ENCODE results near the gene FMN1.

The FMN1 gene

DNA sequence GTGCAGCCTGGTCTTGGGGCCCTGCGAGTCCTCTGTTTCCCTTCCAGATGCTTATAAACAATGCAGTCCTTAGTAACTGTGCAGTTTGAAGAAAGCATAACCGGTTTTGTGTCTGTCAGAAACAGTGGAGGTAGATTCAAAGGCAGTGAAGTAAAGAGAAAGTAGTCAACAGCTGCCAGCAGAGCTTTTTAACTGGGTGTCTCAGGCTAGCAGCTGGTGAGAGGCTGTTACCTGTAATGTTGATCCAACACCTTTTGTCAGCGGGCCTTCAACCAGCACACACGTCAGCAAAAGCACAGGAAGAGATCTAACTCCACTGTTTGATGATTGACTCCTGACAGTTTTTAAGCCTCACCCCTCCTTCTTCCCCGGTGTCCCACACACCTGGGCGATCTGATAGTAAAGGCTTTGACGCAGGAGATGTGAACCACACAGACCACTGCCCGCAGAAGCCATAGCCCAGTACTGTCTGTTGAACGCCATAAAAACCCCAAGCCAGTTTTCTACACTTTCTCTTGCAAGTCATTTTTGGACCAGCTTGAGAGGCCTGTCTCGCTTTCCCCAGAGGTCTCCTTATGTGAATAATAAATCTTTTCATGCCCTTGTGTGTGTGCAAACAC, 178.0 kb downstream of the FMN1 start:
- no peak for TF ChIP-seq GATA2 (IDR thresholded peaks at IDR 0.05; ENCODE audit: low read depth, low read length)
- TF ChIP-seq GATA3 (IDR thresholded peaks at IDR 0.05; ENCODE audit: low read depth, low read length), result no peak

DNA sequence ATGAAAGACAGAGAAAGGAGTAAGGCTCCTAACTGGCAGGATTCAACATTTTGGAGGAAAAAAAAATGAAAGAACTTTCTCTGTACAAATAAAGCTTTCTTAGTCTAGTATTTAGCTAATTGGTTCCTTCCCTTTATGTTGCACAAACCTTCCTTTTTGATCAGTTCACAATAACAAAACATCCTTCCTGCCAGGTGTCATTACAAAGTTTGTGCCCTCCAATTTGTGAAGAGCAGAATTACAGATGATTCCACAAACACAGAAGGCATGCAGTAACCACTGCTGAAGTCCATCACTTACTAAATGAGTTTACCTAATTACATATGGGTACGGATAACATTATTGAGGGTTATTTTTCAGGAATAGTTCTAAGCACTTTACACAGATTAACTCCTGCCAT, 179.9 kb downstream of the FMN1 start:
- TF ChIP-seq GATA3 (IDR thresholded peaks at IDR 0.05; ENCODE audit: low read depth, low read length) (no peak), GATA2 (IDR thresholded peaks at IDR 0.05; ENCODE audit: low read depth, low read length) (no peak)

DNA sequence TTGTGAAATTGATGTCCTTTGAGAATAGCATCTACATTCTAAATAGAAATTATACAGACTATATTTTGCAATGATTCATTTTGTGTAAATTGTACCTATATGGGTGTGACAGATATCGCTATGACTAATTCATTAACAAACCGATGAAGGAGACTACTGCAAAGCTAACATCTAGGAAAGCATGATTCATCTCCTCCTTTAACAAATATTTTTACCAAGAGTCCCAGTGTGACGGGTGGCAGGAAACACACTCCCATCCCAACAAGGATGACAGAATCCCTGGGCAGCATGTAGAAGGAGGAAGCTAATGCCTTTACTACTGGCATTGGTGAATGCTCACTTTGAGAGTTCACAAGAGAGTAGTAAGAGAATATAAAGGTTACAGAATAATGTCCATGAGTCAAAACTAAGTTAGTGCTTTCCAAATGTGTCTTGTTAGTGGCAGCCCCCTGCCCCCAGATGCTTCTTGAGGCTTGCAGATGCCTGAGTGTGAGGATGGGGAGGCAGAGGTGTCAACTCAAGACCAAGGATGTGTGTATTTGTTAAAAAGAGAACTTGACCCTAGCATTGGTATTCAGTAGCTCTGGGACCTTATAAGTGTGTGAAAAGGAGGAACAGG, 180.6 kb downstream of the FMN1 start:
- TF ChIP-seq GATA2 (IDR thresholded peaks at IDR 0.05; ENCODE audit: low read depth, low read length) (no peak), GATA3 (IDR thresholded peaks at IDR 0.05; ENCODE audit: low read depth, low read length) (no peak)

- no peak for TF ChIP-seq GATA2 (IDR thresholded peaks at IDR 0.05; ENCODE audit: low read depth, low read length)
- TF ChIP-seq GATA3 (IDR thresholded peaks at IDR 0.05; ENCODE audit: low read depth, low read length), result no peak
Observed at GRCh38 chr15:33011976-33012375, 182.5 kb downstream of the FMN1 start.

GRCh38 chr15:33009603-33010002, 184.9 kb downstream of the FMN1 start:
- TF ChIP-seq GATA3 (IDR thresholded peaks at IDR 0.05; ENCODE audit: low read depth, low read length) (no peak), GATA2 (IDR thresholded peaks at IDR 0.05; ENCODE audit: low read depth, low read length) (no peak)

GRCh38 chr15:33009026-33009425, 185.5 kb downstream of the FMN1 start:
- TF ChIP-seq GATA3 (IDR thresholded peaks at IDR 0.05; ENCODE audit: low read depth, low read length) (no peak), GATA2 (IDR thresholded peaks at IDR 0.05; ENCODE audit: low read depth, low read length) (no peak)

DNA sequence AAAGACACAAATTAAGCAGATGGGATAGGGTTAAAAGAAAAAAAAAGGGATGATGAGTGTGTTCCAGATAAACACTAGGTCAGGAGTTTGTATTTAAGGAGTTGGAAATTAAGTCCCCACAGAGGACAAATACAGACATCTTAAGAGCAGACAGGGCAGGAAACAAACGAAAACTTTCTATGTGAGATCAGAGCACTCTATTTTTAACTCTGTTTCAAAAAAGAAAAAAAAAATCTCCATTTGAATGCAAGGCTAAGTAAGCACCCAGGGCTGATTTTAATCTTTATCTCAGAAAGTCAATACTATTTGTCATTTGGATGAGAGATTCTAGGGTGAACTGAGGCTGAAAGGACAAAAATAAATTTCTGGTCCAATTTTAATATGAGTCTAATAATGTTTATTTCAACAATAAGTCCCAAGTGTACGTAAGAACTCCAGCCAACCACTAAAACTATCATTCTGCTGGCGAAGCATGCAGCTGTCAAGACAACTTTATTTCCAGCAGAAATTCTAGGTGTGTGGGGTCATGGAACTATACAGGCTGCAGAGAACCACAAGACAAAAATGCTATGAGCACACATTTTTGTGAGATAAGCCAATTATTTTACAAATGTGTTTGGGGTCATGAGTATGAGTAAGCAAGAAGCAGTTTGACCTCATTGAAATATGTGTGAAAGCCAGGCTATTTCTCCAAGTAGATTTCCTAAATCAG, 186.1 kb downstream of the FMN1 start:
- TF ChIP-seq GATA2 (IDR thresholded peaks at IDR 0.05; ENCODE audit: low read depth, low read length), result no peak
- no peak for TF ChIP-seq GATA3 (IDR thresholded peaks at IDR 0.05; ENCODE audit: low read depth, low read length)

DNA sequence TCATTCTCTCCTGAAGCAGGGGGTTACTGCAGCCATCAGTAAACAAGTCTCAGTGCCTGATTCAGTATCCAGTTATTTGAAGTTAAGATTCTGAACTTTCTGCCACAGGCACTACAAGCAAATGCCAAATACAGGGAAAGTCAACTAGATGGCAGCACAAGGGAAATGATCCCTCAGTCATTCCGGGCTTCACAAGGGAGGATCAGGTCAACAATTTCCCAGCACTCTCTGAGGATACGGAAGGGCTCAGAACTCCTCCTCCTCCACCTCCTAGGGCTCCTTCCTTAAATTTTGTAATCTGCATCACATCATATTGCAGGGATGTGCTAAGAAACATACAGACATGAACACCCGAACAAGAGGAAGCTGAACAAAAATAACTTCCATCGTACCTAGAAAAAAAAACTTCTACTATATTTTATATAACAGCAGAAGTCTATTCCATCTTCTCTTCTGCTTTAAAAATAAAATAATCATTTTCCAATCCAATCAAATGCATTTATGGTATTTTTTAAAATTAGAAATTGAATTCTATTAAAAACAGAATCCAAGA, 187.1 kb downstream of the FMN1 start:
- TF ChIP-seq GATA2 (IDR thresholded peaks at IDR 0.05; ENCODE audit: low read depth, low read length), result no peak
- TF ChIP-seq GATA3 (IDR thresholded peaks at IDR 0.05; ENCODE audit: low read depth, low read length), result no peak

DNA sequence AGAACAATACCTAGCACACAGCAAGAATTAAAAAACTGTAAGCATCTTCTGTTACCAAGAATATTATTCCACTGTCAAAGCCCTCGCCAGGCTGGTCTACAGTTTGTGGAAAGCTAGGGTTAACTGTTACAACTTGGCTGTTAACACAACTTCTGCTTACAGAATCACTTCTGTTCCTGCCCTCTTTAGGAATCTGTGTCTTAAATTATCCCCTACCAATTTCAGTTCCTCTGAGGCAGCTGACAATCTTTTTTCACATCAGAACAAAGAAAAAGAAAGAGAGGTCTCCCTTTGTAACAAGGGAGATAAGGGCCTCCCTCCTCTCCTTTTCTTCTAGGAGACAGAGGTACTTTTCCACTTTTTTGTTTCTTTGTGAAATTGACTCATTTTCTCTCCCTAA, 188.9 kb downstream of the FMN1 start:
- TF ChIP-seq GATA3 (IDR thresholded peaks at IDR 0.05; ENCODE audit: low read depth, low read length), result no peak
- TF ChIP-seq GATA2 (IDR thresholded peaks at IDR 0.05; ENCODE audit: low read depth, low read length), result no peak

DNA sequence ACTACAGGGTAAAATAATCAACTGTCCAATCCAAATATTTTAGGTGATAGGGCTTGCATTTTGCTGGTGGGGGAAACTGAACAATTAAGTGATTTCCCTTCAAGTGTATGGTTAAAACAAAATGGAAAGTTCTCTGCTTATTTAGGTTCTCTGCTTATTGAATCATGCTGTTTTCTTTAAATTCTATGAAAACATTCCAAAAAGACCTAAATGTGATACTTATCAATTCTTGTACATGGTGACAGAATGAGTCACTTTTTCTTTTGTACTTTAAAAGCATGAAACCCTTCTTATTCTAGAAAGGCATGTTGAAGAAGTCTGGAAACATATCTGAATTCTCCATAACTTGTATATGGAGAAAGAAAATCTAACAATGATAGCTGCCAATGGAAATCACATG, 192.6 kb downstream of the FMN1 start:
- TF ChIP-seq GATA2 (IDR thresholded peaks at IDR 0.05; ENCODE audit: low read depth, low read length) (no peak), GATA3 (IDR thresholded peaks at IDR 0.05; ENCODE audit: low read depth, low read length) (no peak)

DNA sequence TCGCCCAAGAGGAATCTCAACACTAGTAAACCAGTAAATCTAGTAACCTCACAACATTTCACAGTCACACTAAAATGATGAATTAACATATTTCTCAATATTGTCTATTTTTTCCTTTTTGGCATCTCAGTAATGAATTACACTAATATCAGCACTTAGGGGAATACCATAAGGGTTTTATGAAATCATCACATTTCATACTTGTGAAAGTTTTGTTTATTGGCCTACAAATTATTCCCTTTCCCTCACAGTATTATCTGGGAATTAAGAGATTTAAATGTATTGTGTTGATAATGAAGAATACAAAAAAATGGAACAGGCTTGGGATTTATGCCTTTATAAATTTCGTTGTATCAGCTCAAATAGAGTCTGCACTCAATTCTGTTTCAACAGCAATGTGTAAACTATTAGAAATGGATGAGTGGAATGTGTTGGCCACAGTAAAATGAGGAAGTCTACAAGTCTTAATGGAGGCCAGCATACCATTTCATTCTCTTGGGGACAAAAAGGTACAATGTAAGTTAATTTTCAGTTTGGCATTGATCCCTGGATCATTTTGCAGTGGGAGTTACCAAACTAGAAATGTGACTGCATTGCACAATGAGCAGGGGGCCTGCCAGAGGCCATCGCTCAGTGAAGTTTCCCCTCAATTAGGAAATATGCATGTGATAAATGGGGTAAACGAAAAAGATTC, 195.4 kb downstream of the FMN1 start:
- TF ChIP-seq GATA2 (IDR thresholded peaks at IDR 0.05; ENCODE audit: low read depth, low read length), result no peak

GRCh38 chr15:32998182-32998581, 196.3 kb downstream of the FMN1 start:
- no peak for TF ChIP-seq GATA2 (IDR thresholded peaks at IDR 0.05; ENCODE audit: low read depth, low read length)
- no peak for TF ChIP-seq GATA3 (IDR thresholded peaks at IDR 0.05; ENCODE audit: low read depth, low read length)

DNA sequence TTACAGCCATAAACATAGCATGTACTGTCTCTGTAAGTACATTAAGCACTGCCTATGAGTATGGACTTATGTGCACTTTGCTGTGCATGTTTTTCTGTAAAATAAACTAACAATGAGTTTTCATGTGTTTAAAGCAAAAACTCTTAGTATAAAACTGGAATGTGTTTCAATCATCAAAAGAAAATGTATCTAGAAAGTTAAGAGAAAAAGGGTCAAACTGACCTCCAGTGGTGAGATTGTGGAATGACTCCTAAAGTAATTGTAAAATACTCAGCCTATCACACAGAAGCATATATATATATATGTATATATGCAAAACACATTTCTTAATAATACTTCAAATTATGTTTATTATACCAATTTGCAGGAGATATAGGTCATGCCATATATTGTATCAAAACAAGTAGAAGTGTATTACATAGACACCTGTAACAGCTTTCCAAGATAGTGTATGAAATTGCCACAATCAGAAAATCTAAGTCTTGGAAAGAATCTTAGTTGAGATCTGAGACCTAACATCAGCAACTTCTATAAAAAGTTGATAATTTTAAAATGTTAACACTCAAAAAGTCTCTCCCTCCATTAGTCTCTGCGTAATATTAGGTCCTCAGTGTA, 199.6 kb downstream of the FMN1 start:
- no peak for TF ChIP-seq GATA2 (IDR thresholded peaks at IDR 0.05; ENCODE audit: low read depth, low read length)

GRCh38 chr15:32993285-32993684, 201.2 kb downstream of the FMN1 start:
- TF ChIP-seq GATA3 (IDR thresholded peaks at IDR 0.05; ENCODE audit: low read depth, low read length), result no peak
- TF ChIP-seq GATA2 (IDR thresholded peaks at IDR 0.05; ENCODE audit: low read depth, low read length), result no peak

Measured in SH-SY5Y (cell line).